ENCODE data around the gene SLC35A1.

SLC35A1 gene

GRCh38 chr6:87534377-87535047, 61.7 kb downstream of the SLC35A1 start:
- CTCF ChIA-PET = interaction anchor here (0.7 kb wide), 1 partner anchor 10 kb away, joined by 4 read pairs; no protein-coding TSS in a partner anchor
- POLR2A ChIA-PET = no interaction called here
- TF ChIP-seq CTCF (IDR thresholded peaks at IDR 0.05; ENCODE audit: insufficient read depth, low read length, missing control alignments) = no peak
- no peak overlapping the region for H3K4me3 ChIP-seq (ENCODE audit: low read depth, low read length)
- DNase-seq (ENCODE audit: low read depth, low spot score) = no peak

DNA sequence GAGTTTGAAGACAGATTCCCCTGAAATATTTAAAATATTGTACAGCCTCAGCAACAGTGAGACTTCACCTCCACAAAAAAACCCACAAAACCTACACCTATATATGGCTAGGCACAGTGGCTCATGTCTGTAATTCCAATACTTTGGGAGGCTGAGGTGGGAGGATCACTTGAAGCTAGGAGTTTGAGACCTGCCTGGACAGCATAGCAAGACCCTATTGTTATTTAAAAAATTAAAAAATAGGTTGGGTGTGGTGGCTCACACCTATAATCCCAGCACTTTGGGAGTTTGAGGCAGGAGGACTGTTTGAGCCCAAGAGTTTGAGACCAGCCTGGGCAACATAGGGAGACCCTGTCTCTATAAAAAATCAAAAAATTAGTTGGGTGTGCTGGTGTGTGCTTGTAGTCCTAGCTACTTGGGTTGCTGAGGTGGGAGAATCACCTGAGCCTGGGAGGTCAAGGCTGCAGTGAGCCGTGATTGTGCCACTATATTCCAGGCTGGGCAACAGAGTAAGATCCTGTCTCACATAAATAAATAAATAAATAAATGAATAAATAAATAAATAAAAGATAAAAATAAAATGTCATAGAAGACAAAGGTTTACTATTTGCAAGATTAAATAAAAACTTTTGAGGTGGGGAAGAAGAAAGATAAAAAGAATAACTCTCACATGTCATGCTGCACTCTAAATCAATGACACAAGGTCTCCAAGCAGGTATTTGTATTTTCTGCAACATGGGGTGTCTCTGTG, 65.9 kb downstream of the SLC35A1 start:
- CTCF ChIA-PET = no interaction called here
- no peak overlapping the region for H3K4me3 ChIP-seq (ENCODE audit: low read depth, low read length)
- POLR2A ChIA-PET = no interaction called here
- no peak for TF ChIP-seq CTCF (IDR thresholded peaks at IDR 0.05; ENCODE audit: insufficient read depth, low read length, missing control alignments)
- DNase-seq (ENCODE audit: low read depth, low spot score) = no peak

DNA sequence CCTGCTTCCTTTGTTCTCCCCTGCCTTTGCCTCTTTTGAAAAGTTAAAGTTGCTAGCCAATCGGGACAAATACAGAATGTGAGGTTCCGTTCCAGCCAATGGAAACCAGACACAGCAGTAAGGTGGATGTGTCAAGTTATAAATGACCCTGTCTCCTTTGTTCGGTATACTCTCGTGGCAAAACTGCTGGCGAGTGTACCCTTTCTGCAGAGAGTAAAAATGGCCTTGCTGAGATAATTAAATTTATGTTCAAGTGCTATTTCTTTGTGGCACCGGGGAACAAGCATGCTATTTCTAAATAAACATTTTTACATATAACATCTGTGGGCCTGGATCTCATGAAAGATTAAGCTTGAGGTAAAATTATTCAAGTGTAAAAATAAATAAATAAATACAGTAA, 66.8 kb downstream of the SLC35A1 start:
- POLR2A ChIA-PET = no interaction called here
- CTCF ChIA-PET = no interaction called here
- no peak for TF ChIP-seq CTCF (IDR thresholded peaks at IDR 0.05; ENCODE audit: insufficient read depth, low read length, missing control alignments)
- no peak for DNase-seq (ENCODE audit: low read depth, low spot score)
- no peak overlapping the region for H3K4me3 ChIP-seq (ENCODE audit: low read depth, low read length)

GRCh38 chr6:87540539-87540938, 67.8 kb downstream of the SLC35A1 start:
- no peak for DNase-seq (ENCODE audit: low read depth, low spot score)
- ChIA-PET CTCF (interaction anchor here (1.2 kb wide), 1 partner anchor 14 kb away, joined by 3 read pairs; no protein-coding TSS in a partner anchor), POLR2A (no interaction called here)
- no peak for TF ChIP-seq CTCF (IDR thresholded peaks at IDR 0.05; ENCODE audit: insufficient read depth, low read length, missing control alignments)
- no peak overlapping the region for H3K4me3 ChIP-seq (ENCODE audit: low read depth, low read length)

GRCh38 chr6:87541041-87541440, 68.3 kb downstream of the SLC35A1 start:
- ChIA-PET CTCF (interaction anchor here (1.2 kb wide), 1 partner anchor 14 kb away, joined by 3 read pairs; no protein-coding TSS in a partner anchor), POLR2A (no interaction called here)
- DNase-seq (ENCODE audit: low read depth, low spot score) = no peak
- no peak for TF ChIP-seq CTCF (IDR thresholded peaks at IDR 0.05; ENCODE audit: insufficient read depth, low read length, missing control alignments)
- no peak overlapping the region for H3K4me3 ChIP-seq (ENCODE audit: low read depth, low read length)

- ChIA-PET CTCF (interaction anchor here (1.2 kb wide), 1 partner anchor 13 kb away, joined by 3 read pairs; no protein-coding TSS in a partner anchor), POLR2A (no interaction called here)
- no peak overlapping the region for H3K4me3 ChIP-seq (ENCODE audit: low read depth, low read length)
- no peak for DNase-seq (ENCODE audit: low read depth, low spot score)
- no peak for TF ChIP-seq CTCF (IDR thresholded peaks at IDR 0.05; ENCODE audit: insufficient read depth, low read length, missing control alignments)
Measured at GRCh38 chr6:87541744-87542143, 69.0 kb downstream of the SLC35A1 start.
